Measurements from ENCODE around the gene TRPM3.

GRCh38 chr9:70510157-70510770 is 611.2 kb downstream of the TRPM3 start:
- TF ChIP-seq POLR2A (IDR thresholded peaks at IDR 0.05) (no peak), CTCF (IDR thresholded peaks at IDR 0.05) (peak in 3 of 4 experiments; percentile 29 to 36 (median 32))
